ENCODE results near the gene SND1. TPM values are rescaled to one million over a fixed set of nuclear protein-coding genes. Genes with fewer than 3 reads are reported as not detected.

Gene SND1
- total and polyA plus RNA-seq, 10 of the 15 experiments (the other 5 are each of a cell fraction or from before 2014, with no cell fraction given): 52.4 to 270 (median 146) TPM

DNA sequence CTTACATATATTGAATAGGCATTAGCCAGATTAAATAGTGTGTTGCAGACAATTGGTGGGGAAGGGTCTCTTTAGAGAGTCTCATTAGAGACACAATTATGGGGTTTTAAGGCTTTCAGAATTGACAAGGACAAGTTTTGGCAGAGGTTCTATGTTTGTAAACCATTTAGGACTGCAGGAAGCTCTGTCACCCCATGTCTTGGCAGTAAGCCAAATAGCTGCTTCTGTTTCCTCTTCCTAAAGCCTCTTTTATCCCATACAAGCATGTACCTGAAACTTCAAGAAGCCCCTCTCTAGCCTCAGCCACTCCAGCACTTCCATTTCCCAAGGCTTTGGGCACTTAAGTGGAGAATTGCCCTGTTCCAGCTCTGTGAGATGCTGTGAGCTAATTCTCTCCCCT, 401.0 kb downstream of the SND1 start (continued):
- TF ChIP-seq SMC3 (IDR thresholded peaks at IDR 0.05; ENCODE audit: borderline replicate concordance, low read length) (no peak), GATAD2B (conservative IDR thresholded peaks at IDR 0.05; ENCODE audit: low read depth) (no peak), TBL1XR1 (IDR thresholded peaks at IDR 0.05; ENCODE audit: low read depth, low read length) (no peak), JUNB (IDR thresholded peaks at IDR 0.05) (no peak), FOS (IDR thresholded peaks at IDR 0.05; ENCODE audit: borderline replicate concordance, extremely low read depth, insufficient read length) (no peak)
- TF ChIP-seq, protein P1, sequence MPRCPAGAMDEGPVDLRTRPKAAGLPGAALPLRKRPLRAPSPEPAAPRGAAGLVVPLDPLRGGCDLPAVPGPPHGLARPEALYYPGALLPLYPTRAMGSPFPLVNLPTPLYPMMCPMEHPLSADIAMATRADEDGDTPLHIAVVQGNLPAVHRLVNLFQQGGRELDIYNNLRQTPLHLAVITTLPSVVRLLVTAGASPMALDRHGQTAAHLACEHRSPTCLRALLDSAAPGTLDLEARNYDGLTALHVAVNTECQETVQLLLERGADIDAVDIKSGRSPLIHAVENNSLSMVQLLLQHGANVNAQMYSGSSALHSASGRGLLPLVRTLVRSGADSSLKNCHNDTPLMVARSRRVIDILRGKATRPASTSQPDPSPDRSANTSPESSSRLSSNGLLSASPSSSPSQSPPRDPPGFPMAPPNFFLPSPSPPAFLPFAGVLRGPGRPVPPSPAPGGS (IDR thresholded peaks at IDR 0.05; ENCODE audit: borderline replicate concordance, insufficient read depth, low read depth, low read length, poor library complexity, severe bottlenecking): no peak
- TF ChIP-seq, protein P2, sequence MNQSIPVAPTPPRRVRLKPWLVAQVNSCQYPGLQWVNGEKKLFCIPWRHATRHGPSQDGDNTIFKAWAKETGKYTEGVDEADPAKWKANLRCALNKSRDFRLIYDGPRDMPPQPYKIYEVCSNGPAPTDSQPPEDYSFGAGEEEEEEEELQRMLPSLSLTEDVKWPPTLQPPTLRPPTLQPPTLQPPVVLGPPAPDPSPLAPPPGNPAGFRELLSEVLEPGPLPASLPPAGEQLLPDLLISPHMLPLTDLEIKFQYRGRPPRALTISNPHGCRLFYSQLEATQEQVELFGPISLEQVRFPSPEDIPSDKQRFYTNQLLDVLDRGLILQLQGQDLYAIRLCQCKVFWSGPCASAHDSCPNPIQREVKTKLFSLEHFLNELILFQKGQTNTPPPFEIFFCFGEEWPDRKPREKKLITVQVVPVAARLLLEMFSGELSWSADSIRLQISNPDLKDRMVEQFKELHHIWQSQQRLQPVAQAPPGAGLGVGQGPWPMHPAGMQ (IDR thresholded peaks at IDR 0.05; ENCODE audit: borderline replicate concordance): no peak

DNA sequence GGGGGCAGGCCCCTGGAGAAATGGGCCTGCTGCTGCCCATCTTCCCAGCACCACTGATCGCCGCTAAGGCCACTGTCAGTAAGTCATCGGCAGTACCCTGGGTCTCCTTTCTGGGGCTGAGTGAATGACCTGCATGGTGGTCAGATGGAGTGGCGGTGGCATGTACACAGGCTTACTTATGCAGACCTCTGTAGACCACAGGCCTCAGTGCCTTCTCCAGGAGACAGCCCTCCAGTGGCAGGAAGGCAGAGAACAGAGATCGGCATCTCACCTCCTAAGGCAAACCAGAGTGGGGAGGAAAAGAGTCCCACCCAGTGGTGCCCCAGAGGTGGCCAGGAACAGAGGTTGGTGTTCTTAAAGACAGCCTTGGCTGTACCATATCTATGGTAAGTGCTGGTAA, 402.0 kb downstream of the SND1 start:
- no peak for TF ChIP-seq CREB1 (IDR thresholded peaks at IDR 0.05; ENCODE audit: low read depth)
- no peak for TF ChIP-seq PAX8 (IDR thresholded peaks at IDR 0.05)
- TF ChIP-seq BMI1 (IDR thresholded peaks at IDR 0.05; ENCODE audit: borderline replicate concordance): no peak
- no peak for TF ChIP-seq ATF7 (IDR thresholded peaks at IDR 0.05; ENCODE audit: low read depth)
- no peak for TF ChIP-seq NFYB (IDR thresholded peaks at IDR 0.05; ENCODE audit: insufficient read depth, low read depth, low read length)
- no peak for TF ChIP-seq RCOR1 (conservative IDR thresholded peaks at IDR 0.05; ENCODE audit: low read depth, low read length)
- H3K79me2 ChIP-seq (ENCODE audit: control insufficient read depth, insufficient read depth, low read length): no peaks in the 10 kb centered on the region
- no peak for FAIRE-seq
- H3K27me3 ChIP-seq (replicated peaks in 1 of 2; ENCODE audit: control insufficient read depth in 2 of 2, insufficient read depth in 2 of 2, low read length in 1 of 2): no peaks in the 10 kb centered on the region
- no peak for ATAC-seq
- peaks cover 9 to 11% of the 10 kb centered on the region in 2 experiments; a peak in 3 of 4 replicates for H3K36me3 ChIP-seq (ENCODE audit: control insufficient read depth in 2 of 2, insufficient read depth in 2 of 2, low read length in 1 of 2)
- in situ Hi-C loops (cut with MboI) (no loop called here), intact Hi-C loops (cut with micrococcal nuclease; ENCODE audit: unreplicated experiment) (no loop called here)
- H3K4me2 ChIP-seq (ENCODE audit: control insufficient read depth, insufficient read depth): no peak overlapping the region
- H2AFZ ChIP-seq (ENCODE audit: control insufficient read depth, low read depth, low read length): no peak overlapping the region
- 99% methylated on average over 5 of the region's 5 CpGs for WGBS (ENCODE audit: insufficient coverage, insufficient replicate concordance, low lambda C conversion rate, missing lambda C conversion rate)
- no peaks in the 10 kb centered on the region for H3K4me1 ChIP-seq (ENCODE audit: control insufficient read depth, insufficient read depth, low read length)
- DNase-seq (ENCODE audit: low read depth, low spot score): no peak
- ChIA-PET CTCF (interaction anchor here (0.7 kb wide), 1 partner anchor 10 kb away, joined by 3 read pairs; no protein-coding TSS in a partner anchor), POLR2A (no interaction called here), SMC1A (ENCODE audit: uncharacterized antibody, unreplicated experiment) (interaction anchor here (0.8 kb wide), 1 partner anchor 96 kb away, joined by 3 read pairs; no protein-coding TSS in a partner anchor), RAD21 (ENCODE audit: unreplicated experiment) (no interaction called here)
- H3K9me3 ChIP-seq (replicated peaks; ENCODE audit: control insufficient read depth, insufficient read depth, low read length): no peaks in the 10 kb centered on the region
- no peak overlapping the region for H3K4me3 ChIP-seq
- no peaks in the 10 kb centered on the region; the same call in 1 of the 2 replicates for H4K20me1 ChIP-seq (ENCODE audit: control insufficient read depth, insufficient read depth)
- no TSS peak for BruUV-seq (replicated peaks)
- H3K9ac ChIP-seq (ENCODE audit: control insufficient read depth, insufficient read depth, low read length): no peak overlapping the region
- H3K27ac ChIP-seq (ENCODE audit: control insufficient read depth, insufficient read depth): no peak overlapping the region

Measured in GM12878 (cell line).